GM12878 (cell line): ENCODE measurements around the gene IL18RAP. TPM values are rescaled to one million over a fixed set of nuclear protein-coding genes. Genes with fewer than 3 reads are reported as not detected.

Experiments used
- BCL11A ChIP-seq: IDR thresholded peaks from 2 replicates; pipeline ENCODE4 v1.6.1; 2011; ENCODE audit warnings: low read depth, low read length
- CEBPZ ChIP-seq: fragments of 150-350 bp; IDR thresholded peaks from 2 replicates; pipeline ENCODE4 v1.6.1; 2016; ENCODE audit warnings: low read depth, low read length
- CREM ChIP-seq: IDR thresholded peaks from 2 replicates; pipeline ENCODE4 v1.6.1; 2014; ENCODE audit warnings: antibody characterized with exemption, low read depth
- EP300 ChIP-seq, 2 experiments: fragments of 150-350 bp in 1 of 2; IDR thresholded peaks; 2 replicates each; pipeline ENCODE4 v1.6.1; 2011 to 2012; ENCODE audit warnings: low read depth in 2 of 2, low read length in 2 of 2, borderline replicate concordance in 1 of 2, improper control_type of control experiment in 1 of 2, inconsistent platforms in 1 of 2; ENCODE audit not compliant: control insufficient read depth in 1 of 2
- IRF3 ChIP-seq: fragments of 450-650 bp; IDR thresholded peaks from 2 replicates; pipeline ENCODE4 v1.6.1; 2014; ENCODE audit warnings: mild to moderate bottlenecking
- NFIC ChIP-seq: IDR thresholded peaks from 2 replicates; pipeline ENCODE4 v1.6.1; 2012; ENCODE audit warnings: low read depth, mild to moderate bottlenecking, inconsistent platforms, low read length, moderate library complexity
- NFXL1 ChIP-seq: fragments of 450-650 bp; IDR thresholded peaks from 2 replicates; pipeline ENCODE4 v1.6.1; 2017; ENCODE audit warnings: antibody characterized with exemption, mild to moderate bottlenecking, borderline replicate concordance
- NR2C1 ChIP-seq: fragments of 450-650 bp; IDR thresholded peaks from 2 replicates; pipeline ENCODE4 v1.6.1; 2017; ENCODE audit warnings: antibody characterized with exemption, mild to moderate bottlenecking, moderate library complexity
- PKNOX1 ChIP-seq: fragments of 450-650 bp; IDR thresholded peaks from 2 replicates; pipeline ENCODE4 v1.6.1; 2016; ENCODE audit warnings: mild to moderate bottlenecking
- POLR2A ChIP-seq: IDR thresholded peaks from 2 replicates; pipeline ENCODE4 v1.6.1; 2011; ENCODE audit warnings: low read depth, mild to moderate bottlenecking, low read length
- RBBP5 ChIP-seq: fragments of 200-600 bp; sonication (generic); conservative IDR thresholded peaks from 2 replicates; pipeline ENCODE4 v1.6.1; 2016
- RCOR1 ChIP-seq: conservative IDR thresholded peaks from 2 replicates; pipeline ENCODE4 v1.6.1; 2012; ENCODE audit warnings: low read depth, low read length, improper control_type of control experiment
- SIN3A ChIP-seq: IDR thresholded peaks from 2 replicates; pipeline ENCODE4 v1.6.1; 2012; ENCODE audit warnings: low read depth, low read length, improper control_type of control experiment
- STAT3 ChIP-seq: IDR thresholded peaks from 2 replicates; pipeline ENCODE4 v1.6.1; 2011; ENCODE audit warnings: low read depth, low read length, improper control_type of control experiment
- TAF1 ChIP-seq: IDR thresholded peaks from 2 replicates; pipeline ENCODE4 v1.6.1; 2011; ENCODE audit warnings: mild to moderate bottlenecking, low read depth, low read length, borderline replicate concordance
- TCF3 ChIP-seq: IDR thresholded peaks from 2 replicates; pipeline ENCODE4 v1.6.1; 2012; ENCODE audit warnings: low read depth, mild to moderate bottlenecking, low read length, borderline replicate concordance; ENCODE audit not compliant: insufficient read depth
- USF1 ChIP-seq: IDR thresholded peaks from 2 replicates; pipeline ENCODE4 v1.6.1; 2011; ENCODE audit warnings: borderline replicate concordance, low read depth, mild to moderate bottlenecking, moderate library complexity, mixed read lengths, low read length; ENCODE audit not compliant: insufficient read depth; ENCODE audit errors: extremely low read length
- YBX1 ChIP-seq: fragments of 450-650 bp; IDR thresholded peaks from 2 replicates; pipeline ENCODE4 v1.6.1; 2016; ENCODE audit warnings: antibody characterized with exemption
- ZNF207 ChIP-seq: fragments of 450-650 bp; IDR thresholded peaks from 2 replicates; pipeline ENCODE4 v1.6.1; 2014; ENCODE audit warnings: antibody characterized with exemption, mild to moderate bottlenecking, borderline replicate concordance
- polyA plus RNA-seq, 11 experiments: library from polyadenylated mRNA; depleted of rRNA in 4 of 11; unstranded in 6 of 11; stranded (reverse) in 5 of 11; fragments of >200 nt; fragmentation: Nextera tagmentation in 4 of 11; fragmentation: Illumina TruSeq in 1 of 11; extraction: Ambion mirVana in 4 of 11; extraction: Trizol in 1 of 11; gene quantifications; 1 replicate in 1 of 11; 2 replicates in 10 of 11; pipeline versions ENCODE4 v1.2.1 to v1.2.3, GENCODE V29; 2011 to 2016; ENCODE audit warnings: inconsistent platforms in 2 of 11, missing spikeins in 2 of 11, low read depth in 1 of 11
- total RNA-seq, 4 experiments: library from RNA; depleted of rRNA in 3 of 4; stranded (reverse); fragments of >200 nt in 3 of 4; fragmentation: Illumina TruSeq in 1 of 4; extraction: Trizol in 1 of 4; gene quantifications; 2 replicates each; pipeline versions ENCODE4 v1.2.1 to v1.2.3, GENCODE V29; 2013 to 2021
- TF ChIP-seq, protein P1 (sequence below): fragments of 450-650 bp; IDR thresholded peaks from 2 replicates; pipeline ENCODE4 v1.6.1; 2016; ENCODE audit warnings: mild to moderate bottlenecking, moderate library complexity, borderline replicate concordance

Gene IL18RAP
- total and polyA plus RNA-seq, 10 of the 15 experiments (the other 5 are each of a cell fraction or from before 2014, with no cell fraction given): 0.37 to 1.6 (median 0.75) TPM; not detected in 1

DNA sequence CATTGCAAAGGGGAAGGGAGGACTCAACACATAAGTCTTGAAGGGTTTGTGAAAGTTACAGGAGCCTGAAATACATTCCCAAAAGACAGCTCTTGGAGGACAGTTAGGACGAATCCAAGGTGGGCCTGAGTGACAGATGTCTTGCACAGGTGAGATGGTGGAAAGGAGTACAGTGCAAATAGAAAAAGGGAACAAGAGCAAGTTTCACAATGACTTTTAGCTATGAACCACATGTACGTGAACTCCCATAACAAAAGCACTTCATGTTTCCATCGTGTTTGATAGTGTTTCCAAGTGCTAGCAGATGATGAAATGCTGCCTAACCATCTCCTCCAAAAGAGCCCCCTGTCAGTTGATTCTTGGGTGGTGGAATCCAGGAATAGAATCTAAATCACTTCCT lies 1.8 kb downstream of the IL18RAP start (continued):
- TF ChIP-seq PKNOX1 (peak; percentile 93), ZNF207 (no peak), RBBP5 (no peak), YBX1 (no peak), EP300 (IDR thresholded peaks at IDR 0.05; ENCODE audit: borderline replicate concordance in 1 of 2, control insufficient read depth in 1 of 2, low read depth in 2 of 2, low read length in 2 of 2) (peak in 1 of 2 experiments; percentile 75; a peak in 1 of 4 replicates), NR2C1 (no peak), RCOR1 (no peak), BCL11A (peak; percentile 34; the same call in 1 of the 2 replicates), CREM (peak; percentile 48; the same call in 1 of the 2 replicates), STAT3 (no peak), SIN3A (no peak), NFXL1 (no peak), TAF1 (no peak), USF1 (no peak), POLR2A (no peak), NFIC (no peak), TCF3 (peak; percentile 73; the same call in 1 of the 2 replicates), IRF3 (no peak), CEBPZ (no peak)
- TF ChIP-seq, protein P1, sequence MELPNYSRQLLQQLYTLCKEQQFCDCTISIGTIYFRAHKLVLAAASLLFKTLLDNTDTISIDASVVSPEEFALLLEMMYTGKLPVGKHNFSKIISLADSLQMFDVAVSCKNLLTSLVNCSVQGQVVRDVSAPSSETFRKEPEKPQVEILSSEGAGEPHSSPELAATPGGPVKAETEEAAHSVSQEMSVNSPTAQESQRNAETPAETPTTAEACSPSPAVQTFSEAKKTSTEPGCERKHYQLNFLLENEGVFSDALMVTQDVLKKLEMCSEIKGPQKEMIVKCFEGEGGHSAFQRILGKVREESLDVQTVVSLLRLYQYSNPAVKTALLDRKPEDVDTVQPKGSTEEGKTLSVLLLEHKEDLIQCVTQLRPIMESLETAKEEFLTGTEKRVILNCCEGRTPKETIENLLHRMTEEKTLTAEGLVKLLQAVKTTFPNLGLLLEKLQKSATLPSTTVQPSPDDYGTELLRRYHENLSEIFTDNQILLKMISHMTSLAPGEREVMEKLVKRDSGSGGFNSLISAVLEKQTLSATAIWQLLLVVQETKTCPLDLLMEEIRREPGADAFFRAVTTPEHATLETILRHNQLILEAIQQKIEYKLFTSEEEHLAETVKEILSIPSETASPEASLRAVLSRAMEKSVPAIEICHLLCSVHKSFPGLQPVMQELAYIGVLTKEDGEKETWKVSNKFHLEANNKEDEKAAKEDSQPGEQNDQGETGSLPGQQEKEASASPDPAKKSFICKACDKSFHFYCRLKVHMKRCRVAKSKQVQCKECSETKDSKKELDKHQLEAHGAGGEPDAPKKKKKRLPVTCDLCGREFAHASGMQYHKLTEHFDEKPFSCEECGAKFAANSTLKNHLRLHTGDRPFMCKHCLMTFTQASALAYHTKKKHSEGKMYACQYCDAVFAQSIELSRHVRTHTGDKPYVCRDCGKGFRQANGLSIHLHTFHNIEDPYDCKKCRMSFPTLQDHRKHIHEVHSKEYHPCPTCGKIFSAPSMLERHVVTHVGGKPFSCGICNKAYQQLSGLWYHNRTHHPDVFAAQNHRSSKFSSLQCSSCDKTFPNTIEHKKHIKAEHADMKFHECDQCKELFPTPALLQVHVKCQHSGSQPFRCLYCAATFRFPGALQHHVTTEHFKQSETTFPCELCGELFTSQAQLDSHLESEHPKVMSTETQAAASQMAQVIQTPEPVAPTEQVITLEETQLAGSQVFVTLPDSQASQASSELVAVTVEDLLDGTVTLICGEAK: no peak
